GM23338 (cell line): Measurements from ENCODE around the gene INPP1.

Experiments used
- CREB1 ChIP-seq: fragments of 250-450 bp; sonication (Bioruptor Pico); IDR thresholded peaks from 2 replicates; pipeline ENCODE4 v1.5.0; 2020; ENCODE audit warnings: low read depth, mild to moderate bottlenecking, moderate library complexity
- ETS1 ChIP-seq: IDR thresholded peaks from 2 replicates; pipeline ENCODE4 v1.6.1; 2016; ENCODE audit warnings: antibody characterized with exemption
- EZH2 ChIP-seq: fragments of 200-600 bp; sonication (generic); IDR thresholded peaks from one replicate; pipeline ENCODE4 v1.8.0; 2017; ENCODE audit warnings: antibody characterized with exemption, mild to moderate bottlenecking, low read depth; ENCODE audit not compliant: unreplicated experiment
- EZH2phosphoT487 ChIP-seq: fragments of 200-600 bp; sonication (generic); IDR thresholded peaks from one replicate; pipeline ENCODE4 v1.8.1; 2018; ENCODE audit warnings: antibody characterized with exemption; ENCODE audit not compliant: unreplicated experiment
- NANOG ChIP-seq: IDR thresholded peaks from 2 replicates; pipeline ENCODE4 v1.6.1; 2016; ENCODE audit warnings: antibody characterized with exemption, borderline replicate concordance
- POLR2AphosphoS5 ChIP-seq: IDR thresholded peaks from 2 replicates; pipeline ENCODE4 v1.6.1; 2016; ENCODE audit warnings: antibody characterized with exemption, low read depth
- TF ChIP-seq, protein P1 (sequence below), 2 experiments: fragments of 200-600 bp in 1 of 2; sonication (generic) in 1 of 2; conservative IDR thresholded peaks; 2 replicates each; pipeline versions ENCODE4 v1.5.1 to v1.6.1; 2016 to 2017; ENCODE audit warnings: antibody characterized with exemption in 2 of 2, low read depth in 2 of 2, mild to moderate bottlenecking in 2 of 2, moderate library complexity in 1 of 2
- TF ChIP-seq, protein P2 (sequence below): IDR thresholded peaks from one replicate; pipeline ENCODE4 v1.6.1; 2018; ENCODE audit warnings: antibody characterized with exemption; ENCODE audit not compliant: unreplicated experiment

DNA sequence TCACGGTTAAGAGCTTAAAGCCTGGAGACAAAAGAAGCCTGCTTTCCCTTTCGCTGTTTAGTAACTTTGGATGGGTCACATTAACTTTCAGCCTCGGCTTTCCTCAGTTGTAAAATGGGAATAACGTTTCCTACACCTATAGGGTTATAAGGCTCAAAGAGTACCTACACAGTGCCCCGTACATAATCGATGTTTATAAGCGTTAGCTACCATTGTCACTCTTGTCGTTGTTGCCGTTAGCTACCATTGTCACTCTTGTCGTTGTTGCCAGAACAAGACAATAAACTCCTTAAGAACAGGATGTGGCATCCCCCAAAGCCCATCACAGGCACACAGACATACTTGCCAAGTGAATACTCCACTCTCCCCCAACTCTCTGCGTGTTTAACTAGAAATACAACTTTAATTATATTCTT is 63.9 kb downstream of the INPP1 start:
- TF ChIP-seq POLR2AphosphoS5 (no peak), EZH2 (no peak), EZH2phosphoT487 (no peak), NANOG (no peak), ETS1 (no peak), CREB1 (CRISPR knock-in tag) (no peak)
- TF ChIP-seq, protein P1, sequence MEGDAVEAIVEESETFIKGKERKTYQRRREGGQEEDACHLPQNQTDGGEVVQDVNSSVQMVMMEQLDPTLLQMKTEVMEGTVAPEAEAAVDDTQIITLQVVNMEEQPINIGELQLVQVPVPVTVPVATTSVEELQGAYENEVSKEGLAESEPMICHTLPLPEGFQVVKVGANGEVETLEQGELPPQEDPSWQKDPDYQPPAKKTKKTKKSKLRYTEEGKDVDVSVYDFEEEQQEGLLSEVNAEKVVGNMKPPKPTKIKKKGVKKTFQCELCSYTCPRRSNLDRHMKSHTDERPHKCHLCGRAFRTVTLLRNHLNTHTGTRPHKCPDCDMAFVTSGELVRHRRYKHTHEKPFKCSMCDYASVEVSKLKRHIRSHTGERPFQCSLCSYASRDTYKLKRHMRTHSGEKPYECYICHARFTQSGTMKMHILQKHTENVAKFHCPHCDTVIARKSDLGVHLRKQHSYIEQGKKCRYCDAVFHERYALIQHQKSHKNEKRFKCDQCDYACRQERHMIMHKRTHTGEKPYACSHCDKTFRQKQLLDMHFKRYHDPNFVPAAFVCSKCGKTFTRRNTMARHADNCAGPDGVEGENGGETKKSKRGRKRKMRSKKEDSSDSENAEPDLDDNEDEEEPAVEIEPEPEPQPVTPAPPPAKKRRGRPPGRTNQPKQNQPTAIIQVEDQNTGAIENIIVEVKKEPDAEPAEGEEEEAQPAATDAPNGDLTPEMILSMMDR (conservative IDR thresholded peaks at IDR 0.05; ENCODE audit: low read depth in 2 of 2): no peak
- TF ChIP-seq, protein P2, sequence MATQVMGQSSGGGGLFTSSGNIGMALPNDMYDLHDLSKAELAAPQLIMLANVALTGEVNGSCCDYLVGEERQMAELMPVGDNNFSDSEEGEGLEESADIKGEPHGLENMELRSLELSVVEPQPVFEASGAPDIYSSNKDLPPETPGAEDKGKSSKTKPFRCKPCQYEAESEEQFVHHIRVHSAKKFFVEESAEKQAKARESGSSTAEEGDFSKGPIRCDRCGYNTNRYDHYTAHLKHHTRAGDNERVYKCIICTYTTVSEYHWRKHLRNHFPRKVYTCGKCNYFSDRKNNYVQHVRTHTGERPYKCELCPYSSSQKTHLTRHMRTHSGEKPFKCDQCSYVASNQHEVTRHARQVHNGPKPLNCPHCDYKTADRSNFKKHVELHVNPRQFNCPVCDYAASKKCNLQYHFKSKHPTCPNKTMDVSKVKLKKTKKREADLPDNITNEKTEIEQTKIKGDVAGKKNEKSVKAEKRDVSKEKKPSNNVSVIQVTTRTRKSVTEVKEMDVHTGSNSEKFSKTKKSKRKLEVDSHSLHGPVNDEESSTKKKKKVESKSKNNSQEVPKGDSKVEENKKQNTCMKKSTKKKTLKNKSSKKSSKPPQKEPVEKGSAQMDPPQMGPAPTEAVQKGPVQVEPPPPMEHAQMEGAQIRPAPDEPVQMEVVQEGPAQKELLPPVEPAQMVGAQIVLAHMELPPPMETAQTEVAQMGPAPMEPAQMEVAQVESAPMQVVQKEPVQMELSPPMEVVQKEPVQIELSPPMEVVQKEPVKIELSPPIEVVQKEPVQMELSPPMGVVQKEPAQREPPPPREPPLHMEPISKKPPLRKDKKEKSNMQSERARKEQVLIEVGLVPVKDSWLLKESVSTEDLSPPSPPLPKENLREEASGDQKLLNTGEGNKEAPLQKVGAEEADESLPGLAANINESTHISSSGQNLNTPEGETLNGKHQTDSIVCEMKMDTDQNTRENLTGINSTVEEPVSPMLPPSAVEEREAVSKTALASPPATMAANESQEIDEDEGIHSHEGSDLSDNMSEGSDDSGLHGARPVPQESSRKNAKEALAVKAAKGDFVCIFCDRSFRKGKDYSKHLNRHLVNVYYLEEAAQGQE: no peak
